Measurements from ENCODE around the gene DGKI. TPM values are rescaled to one million over a fixed set of nuclear protein-coding genes. Genes with fewer than 3 reads are reported as not detected.

The DGKI gene
- total and polyA plus RNA-seq, 2 donors (not counting 1 experiment from before 2014, with no cell fraction given): 0.74 to 2.1 TPM

GRCh38 chr7:137613006-137613525, 233.7 kb downstream of the DGKI start:
- Histone ChIP-seq H4K20me1 (ENCODE audit: control insufficient read depth, extremely low read depth, insufficient read depth, low read length) (no peaks in the 10 kb centered on the region), H3K27me3 (ENCODE audit: control insufficient read depth, insufficient read depth, low read length) (no peaks in the 10 kb centered on the region), H3K36me3 (ENCODE audit: control insufficient read depth, insufficient read depth, low read length) (no peaks in the 10 kb centered on the region), H3K9ac (ENCODE audit: insufficient read depth, low read length) (no peak overlapping the region), H3K4me3 (replicated peaks in 1 of 4; ENCODE audit: control extremely low read depth in 1 of 4, insufficient read depth in 1 of 4, low read depth in 3 of 4, low read length in 4 of 4) (no peak overlapping the region), H3K4me2 (ENCODE audit: extremely low read depth, insufficient read depth, low read length) (no peak overlapping the region), H2AFZ (ENCODE audit: low read length) (no peak overlapping the region), H3K9me3 (ENCODE audit: control insufficient read depth, insufficient read depth, low read depth, low read length) (no peaks in the 10 kb centered on the region), H3K79me2 (ENCODE audit: control insufficient read depth, insufficient read depth, low read length) (no peaks in the 10 kb centered on the region), H3K27ac (ENCODE audit: insufficient read depth, low read length) (no peak overlapping the region), H3K4me1 (ENCODE audit: control insufficient read depth, extremely low read depth, insufficient read depth, low read length) (no peaks in the 10 kb centered on the region)
- no peak for DNase-seq (ENCODE audit: low read depth in 2 of 2)
- TF ChIP-seq EZH2 (IDR thresholded peaks at IDR 0.05; ENCODE audit: low read length, missing control alignments) (no peak), CTCF (conservative IDR thresholded peaks at IDR 0.05 in 1 of 2, IDR thresholded peaks at IDR 0.05 in 1 of 2; ENCODE audit: low read depth in 1 of 2, low read length in 2 of 2) (no peak)

- Histone ChIP-seq H3K36me3 (ENCODE audit: control insufficient read depth, insufficient read depth, low read length) (no peaks in the 10 kb centered on the region), H3K9ac (ENCODE audit: insufficient read depth, low read length) (no peak overlapping the region), H3K4me3 (replicated peaks in 1 of 4; ENCODE audit: control extremely low read depth in 1 of 4, insufficient read depth in 1 of 4, low read depth in 3 of 4, low read length in 4 of 4) (no peak overlapping the region), H3K4me2 (ENCODE audit: extremely low read depth, insufficient read depth, low read length) (no peak overlapping the region), H3K9me3 (ENCODE audit: control insufficient read depth, insufficient read depth, low read depth, low read length) (no peaks in the 10 kb centered on the region), H3K27ac (ENCODE audit: insufficient read depth, low read length) (no peak overlapping the region), H4K20me1 (ENCODE audit: control insufficient read depth, extremely low read depth, insufficient read depth, low read length) (no peaks in the 10 kb centered on the region), H3K27me3 (ENCODE audit: control insufficient read depth, insufficient read depth, low read length) (no peaks in the 10 kb centered on the region), H3K79me2 (ENCODE audit: control insufficient read depth, insufficient read depth, low read length) (no peaks in the 10 kb centered on the region), H3K4me1 (ENCODE audit: control insufficient read depth, extremely low read depth, insufficient read depth, low read length) (no peaks in the 10 kb centered on the region), H2AFZ (ENCODE audit: low read length) (no peak overlapping the region)
- no peak for TF ChIP-seq EZH2 (IDR thresholded peaks at IDR 0.05; ENCODE audit: low read length, missing control alignments)
- TF ChIP-seq CTCF (conservative IDR thresholded peaks at IDR 0.05 in 1 of 2, IDR thresholded peaks at IDR 0.05 in 1 of 2; ENCODE audit: low read depth in 1 of 2, low read length in 2 of 2): no peak
- DNase-seq (ENCODE audit: low read depth in 2 of 2): no peak
Observed at GRCh38 chr7:137611606-137612005, 235.2 kb downstream of the DGKI start.

- Histone ChIP-seq H3K27ac (ENCODE audit: insufficient read depth, low read length) (no peak overlapping the region), H3K79me2 (ENCODE audit: control insufficient read depth, insufficient read depth, low read length) (no peaks in the 10 kb centered on the region), H3K27me3 (ENCODE audit: control insufficient read depth, insufficient read depth, low read length) (no peaks in the 10 kb centered on the region), H3K36me3 (ENCODE audit: control insufficient read depth, insufficient read depth, low read length) (no peaks in the 10 kb centered on the region), H3K4me1 (ENCODE audit: control insufficient read depth, extremely low read depth, insufficient read depth, low read length) (no peaks in the 10 kb centered on the region), H2AFZ (ENCODE audit: low read length) (no peak overlapping the region), H3K4me2 (ENCODE audit: extremely low read depth, insufficient read depth, low read length) (no peak overlapping the region), H3K4me3 (replicated peaks in 1 of 4; ENCODE audit: control extremely low read depth in 1 of 4, insufficient read depth in 1 of 4, low read depth in 3 of 4, low read length in 4 of 4) (no peak overlapping the region), H3K9ac (ENCODE audit: insufficient read depth, low read length) (no peak overlapping the region), H4K20me1 (ENCODE audit: control insufficient read depth, extremely low read depth, insufficient read depth, low read length) (no peaks in the 10 kb centered on the region), H3K9me3 (ENCODE audit: control insufficient read depth, insufficient read depth, low read depth, low read length) (no peaks in the 10 kb centered on the region)
- TF ChIP-seq CTCF (conservative IDR thresholded peaks at IDR 0.05 in 1 of 2, IDR thresholded peaks at IDR 0.05 in 1 of 2; ENCODE audit: low read depth in 1 of 2, low read length in 2 of 2) (no peak), EZH2 (IDR thresholded peaks at IDR 0.05; ENCODE audit: low read length, missing control alignments) (no peak)
- DNase-seq (ENCODE audit: low read depth in 2 of 2): no peak
Observed at GRCh38 chr7:137609500-137609899, 237.3 kb downstream of the DGKI start.
